HL-60 (cell line): Measurements from ENCODE around the gene ULBP2.

ENCODE experiments used
- CTCF ChIP-seq: IDR thresholded peaks from one replicate; pipeline ENCODE4 v1.5.1; 2011; ENCODE audit warnings: low read length, control low read depth, inconsistent platforms; ENCODE audit not compliant: insufficient read depth
- GABPA ChIP-seq: IDR thresholded peaks from 2 replicates; pipeline ENCODE4 v1.6.1; 2012; ENCODE audit warnings: low read depth
- POLR2AphosphoS5 ChIP-seq: IDR thresholded peaks from 2 replicates; pipeline ENCODE4 v1.6.1; 2012; ENCODE audit warnings: low read depth
- REST ChIP-seq: IDR thresholded peaks from 2 replicates; pipeline ENCODE4 v1.6.1; 2012; ENCODE audit warnings: low read depth; ENCODE audit not compliant: insufficient replicate concordance

GRCh38 chr6:149905911-149906371 lies 35.9 kb upstream of the ULBP2 start:
- TF ChIP-seq CTCF, result no peak
- TF ChIP-seq POLR2AphosphoS5, result no peak
- no peak for TF ChIP-seq REST
- no peak for TF ChIP-seq GABPA
